HG03066 (cell line): ENCODE measurements around the gene SCN3B.
A peak's percentile ranks its signal among the peaks of the same experiment; 100 is the strongest.

Source experiments
- ATAC-seq: cut with Tn5 transposase; IDR thresholded peaks from one replicate; pipeline ENCODE4 v1.9.1; 2021; ENCODE audit warnings: low read depth; ENCODE audit not compliant: unreplicated experiment

Gene SCN3B

DNA sequence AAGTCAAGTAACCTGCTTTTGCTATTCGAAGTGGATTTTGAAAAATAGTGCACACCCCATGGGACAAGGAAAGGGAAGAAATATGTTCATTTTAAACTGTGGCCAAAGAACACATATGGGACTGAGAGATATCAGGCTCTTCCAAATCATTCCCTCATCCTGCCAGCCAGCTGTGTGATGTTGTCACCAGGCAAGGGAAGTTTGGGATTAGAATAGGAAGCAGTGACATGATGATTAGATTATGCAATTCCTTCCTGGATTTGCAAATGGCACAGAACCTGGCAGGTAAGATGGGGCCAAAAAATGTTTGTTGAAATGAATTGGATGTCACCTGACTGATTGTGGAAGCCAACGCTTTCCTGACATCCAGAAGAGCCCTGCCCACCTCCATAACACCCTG is 4.9 kb upstream of the SCN3B start:
- ATAC-seq: no peak

DNA sequence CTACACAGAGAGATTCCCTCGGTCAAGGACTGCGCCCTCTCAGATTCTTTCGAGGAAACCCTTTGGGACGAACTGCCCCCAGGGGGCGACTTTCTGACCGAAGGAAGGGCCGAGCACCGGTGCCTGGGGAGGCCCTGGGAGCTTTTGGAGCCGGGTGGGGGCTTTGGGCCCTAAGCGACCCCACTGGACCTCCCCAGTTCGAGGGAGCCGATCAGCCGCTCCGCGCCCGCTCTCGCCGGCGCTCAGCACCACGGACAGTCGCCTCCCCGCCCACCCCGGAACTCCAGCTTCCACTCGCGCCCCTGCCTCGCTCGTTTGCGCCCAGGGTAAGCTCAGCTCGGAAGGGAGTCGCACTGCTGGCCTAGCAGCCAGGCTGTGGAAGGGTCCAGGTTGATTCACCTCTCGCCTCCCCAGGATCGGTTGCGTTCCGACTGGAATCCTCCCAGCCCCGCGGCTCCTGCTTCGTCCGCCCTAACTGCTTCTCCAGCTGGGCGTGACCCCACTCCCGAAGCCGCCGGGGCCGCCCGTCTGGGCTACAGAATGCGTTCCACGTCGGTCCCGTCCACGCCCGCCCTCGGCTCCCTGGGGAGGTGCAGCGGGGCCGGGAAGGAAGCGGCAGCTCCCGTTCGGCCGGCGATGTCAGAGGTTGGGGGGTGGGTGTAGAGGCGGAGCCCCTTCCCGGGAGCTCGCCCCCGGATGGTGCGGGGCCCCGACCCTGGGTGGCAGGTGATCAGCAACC is 428 bp downstream of the SCN3B start:
- ATAC-seq: no peak

DNA sequence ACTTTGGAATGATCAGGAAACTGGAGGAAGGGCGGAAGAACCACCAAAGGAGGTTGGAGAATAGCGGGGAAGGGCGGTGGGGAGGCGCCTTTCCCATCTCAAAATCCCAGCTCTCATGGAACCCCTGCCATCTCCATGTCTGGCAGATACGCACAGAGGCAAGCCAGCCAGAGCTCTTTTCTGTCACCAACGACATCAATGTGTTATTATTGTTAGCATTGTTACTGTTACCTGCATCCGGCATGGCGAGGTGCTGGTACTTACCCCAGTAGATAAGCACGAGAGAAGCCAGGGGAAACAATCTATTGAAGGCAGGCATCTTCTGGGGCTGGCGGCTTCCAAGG is 969 bp downstream of the SCN3B start:
- no peak for ATAC-seq

DNA sequence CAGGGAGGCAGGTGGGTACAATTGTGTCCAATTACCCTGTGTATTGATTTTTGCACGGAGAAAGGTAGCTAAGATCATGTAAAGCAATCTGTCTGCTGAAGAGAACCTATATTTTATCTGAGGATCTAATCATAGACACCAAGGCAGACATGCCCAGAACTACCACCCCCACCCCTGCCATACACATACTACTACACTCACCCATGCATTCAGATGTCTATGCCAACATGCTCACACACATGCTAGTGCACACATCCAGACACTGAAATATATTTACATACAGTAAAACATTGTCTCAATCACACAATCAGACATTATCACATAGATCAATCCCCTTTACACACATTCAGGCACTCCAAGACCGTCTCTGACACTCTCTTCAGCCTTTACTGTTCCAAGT is 1.8 kb downstream of the SCN3B start:
- no peak for ATAC-seq

DNA sequence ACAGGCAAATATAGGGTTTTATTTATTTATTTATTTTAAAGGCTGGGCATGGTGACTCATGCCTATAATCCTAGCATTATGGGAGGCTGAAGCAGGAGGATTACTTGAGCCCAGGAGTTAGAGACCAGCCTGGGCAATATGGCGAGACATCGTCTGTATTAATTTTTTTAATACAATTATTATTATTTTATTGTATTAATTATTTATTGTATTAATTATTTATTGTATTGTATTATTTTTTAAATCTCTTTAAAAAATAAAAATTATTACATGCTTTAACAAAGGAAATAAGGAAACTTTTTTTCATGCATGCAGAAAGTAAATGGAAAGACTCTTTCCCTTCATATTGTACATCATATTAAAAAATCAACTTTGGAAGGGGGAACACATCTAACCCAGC is 3.5 kb downstream of the SCN3B start:
- ATAC-seq: no peak

DNA sequence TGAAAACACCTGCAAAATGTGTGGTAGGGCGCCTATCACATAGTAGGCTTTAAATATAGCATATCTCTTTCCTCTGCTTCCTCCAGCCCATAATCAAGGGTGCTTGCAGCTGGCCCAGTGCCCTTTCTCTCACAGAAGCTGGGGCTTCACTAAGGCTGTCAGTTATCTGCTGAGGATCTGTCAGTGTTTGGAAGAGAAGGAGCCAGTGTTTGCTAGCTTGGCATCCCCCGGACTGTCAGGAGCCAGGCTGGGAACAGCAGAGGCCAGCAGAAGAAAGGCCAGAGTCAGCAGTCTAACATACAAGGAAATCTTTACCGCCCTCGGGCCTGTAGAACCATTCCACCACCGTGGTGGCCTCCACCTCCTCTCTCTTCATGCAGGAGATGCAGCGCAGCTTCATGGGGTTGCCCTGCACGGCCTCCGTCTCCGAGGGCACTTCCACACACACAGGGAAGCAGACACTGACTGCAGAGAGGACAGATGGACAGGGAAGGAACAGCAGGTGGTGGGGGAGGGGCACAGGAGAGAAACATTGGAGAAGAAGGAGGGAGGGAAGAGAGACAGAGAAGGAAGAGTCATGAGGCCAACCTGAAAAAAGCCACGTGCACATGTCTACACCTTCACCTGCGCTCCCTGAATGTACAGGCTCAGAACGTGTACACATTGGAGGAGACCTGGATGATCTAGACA is 9.0 kb downstream of the SCN3B start:
- ATAC-seq: no peak

DNA sequence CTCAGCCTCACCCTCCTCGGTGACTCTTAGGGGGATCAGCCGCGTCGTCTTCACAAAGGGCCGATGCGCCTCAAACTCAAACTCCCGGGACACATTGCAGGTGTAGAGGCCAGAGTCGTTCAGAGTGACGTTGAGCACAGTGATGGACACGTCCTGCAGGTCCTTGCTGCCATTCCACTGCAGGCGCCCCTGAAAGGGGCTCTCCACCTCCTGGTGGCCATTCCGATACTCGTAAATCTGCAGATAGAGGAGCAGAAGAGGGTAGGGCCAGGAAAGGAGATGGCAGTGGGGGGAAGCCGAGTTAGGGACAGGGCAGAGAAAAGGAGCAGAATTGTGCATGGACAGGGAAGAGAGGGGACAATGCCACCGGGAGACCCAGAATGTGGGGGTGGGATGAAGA is 12.0 kb downstream of the SCN3B start:
- ATAC-seq: no peak

DNA sequence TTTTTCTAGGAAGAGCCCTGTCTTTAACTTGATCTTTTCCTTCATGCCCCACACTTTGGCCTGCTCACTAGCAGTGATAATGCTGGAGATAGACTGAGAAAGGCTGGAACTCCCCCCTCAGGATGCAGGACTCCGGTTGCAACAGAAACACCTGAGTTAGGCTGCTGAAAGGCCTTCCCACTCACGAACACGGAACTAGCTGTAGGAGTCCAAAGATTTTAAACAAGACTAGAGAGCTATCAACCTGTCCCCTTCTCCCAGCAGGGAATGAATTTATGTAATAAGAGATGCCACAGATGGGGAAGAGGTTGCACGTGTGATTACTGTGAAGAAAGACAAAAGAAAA is 13.0 kb downstream of the SCN3B start:
- no peak for ATAC-seq

DNA sequence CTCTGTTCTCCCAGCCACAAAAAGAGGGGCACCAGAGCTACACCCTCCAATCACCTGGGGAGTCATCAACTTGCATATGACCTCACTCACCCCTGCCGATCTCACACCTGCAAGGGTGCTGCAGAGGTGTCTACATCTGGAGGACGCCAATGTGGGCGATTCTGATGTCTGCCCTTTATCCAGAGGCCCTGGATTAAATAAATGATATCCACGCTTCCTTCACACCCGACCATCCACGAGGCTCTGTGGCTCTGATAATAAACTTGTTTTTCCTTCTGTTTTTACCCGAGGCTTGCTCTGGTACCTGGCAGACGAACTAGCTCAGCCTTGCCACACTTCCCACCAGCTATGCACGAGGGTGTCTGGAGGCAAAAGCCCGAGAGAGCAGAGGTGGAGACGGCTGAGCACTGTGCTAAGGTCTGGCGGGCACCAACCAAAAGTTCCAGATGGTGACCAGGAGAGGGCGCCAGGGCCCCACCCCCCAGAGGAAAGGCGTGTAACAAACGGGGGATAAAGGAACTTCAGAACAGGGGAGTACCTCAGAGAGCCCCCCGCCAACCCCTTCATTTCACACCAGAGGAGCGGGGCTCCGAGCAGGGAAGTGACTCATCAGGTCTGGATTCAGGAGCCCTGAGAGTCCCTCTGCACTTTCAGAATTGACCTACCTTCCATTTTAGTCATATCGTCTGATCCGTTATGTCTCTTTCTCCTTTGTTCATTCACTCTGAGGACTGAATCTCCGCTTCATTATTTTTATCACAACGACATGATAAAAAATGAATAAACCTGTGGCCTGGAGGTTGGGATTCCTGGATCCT is 13.5 kb downstream of the SCN3B start:
- peak; percentile 86 for ATAC-seq

DNA sequence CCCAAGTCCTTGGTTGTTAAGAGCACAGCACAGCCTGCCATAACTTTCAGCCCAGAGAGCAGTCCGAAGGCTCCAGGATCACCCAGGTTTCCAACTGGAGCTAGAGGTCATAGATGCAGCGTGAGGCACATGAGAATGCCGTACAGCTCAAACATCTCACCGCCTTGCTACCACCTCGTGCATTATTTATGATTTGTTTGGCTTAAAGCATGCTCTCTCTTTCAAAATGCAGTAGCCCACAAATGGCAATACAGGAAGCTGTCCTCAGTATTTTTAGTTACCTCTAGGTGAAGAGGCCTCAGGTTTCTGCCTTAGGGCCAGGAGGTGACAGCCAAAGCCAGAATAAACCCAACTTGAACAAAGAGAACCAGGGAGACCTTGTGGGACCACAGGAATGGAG is 14.4 kb downstream of the SCN3B start:
- no peak for ATAC-seq

DNA sequence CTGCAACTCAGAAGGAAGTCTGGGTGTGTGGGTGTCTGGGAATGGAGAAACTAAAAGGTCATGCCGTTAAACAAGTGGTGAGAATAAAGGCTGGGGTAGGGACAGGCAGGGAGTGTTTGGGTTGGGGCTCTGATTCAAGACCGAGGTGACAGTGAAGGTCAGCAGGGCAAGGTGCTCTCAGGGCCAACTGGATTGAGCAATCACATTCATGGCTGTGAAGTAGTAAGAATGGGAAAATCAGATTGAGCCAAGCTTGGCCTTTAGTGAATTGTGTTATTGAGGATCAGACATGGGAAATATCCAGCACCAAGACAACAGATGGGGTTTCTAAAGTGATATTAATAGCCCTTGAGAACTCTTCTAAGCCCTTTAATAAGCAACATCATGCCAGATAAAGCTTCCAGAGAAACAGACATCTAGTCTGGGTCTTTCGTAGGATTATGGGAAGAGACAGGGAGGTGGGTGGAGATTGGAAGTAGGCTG is 24.3 kb downstream of the SCN3B start:
- ATAC-seq: no peak

DNA sequence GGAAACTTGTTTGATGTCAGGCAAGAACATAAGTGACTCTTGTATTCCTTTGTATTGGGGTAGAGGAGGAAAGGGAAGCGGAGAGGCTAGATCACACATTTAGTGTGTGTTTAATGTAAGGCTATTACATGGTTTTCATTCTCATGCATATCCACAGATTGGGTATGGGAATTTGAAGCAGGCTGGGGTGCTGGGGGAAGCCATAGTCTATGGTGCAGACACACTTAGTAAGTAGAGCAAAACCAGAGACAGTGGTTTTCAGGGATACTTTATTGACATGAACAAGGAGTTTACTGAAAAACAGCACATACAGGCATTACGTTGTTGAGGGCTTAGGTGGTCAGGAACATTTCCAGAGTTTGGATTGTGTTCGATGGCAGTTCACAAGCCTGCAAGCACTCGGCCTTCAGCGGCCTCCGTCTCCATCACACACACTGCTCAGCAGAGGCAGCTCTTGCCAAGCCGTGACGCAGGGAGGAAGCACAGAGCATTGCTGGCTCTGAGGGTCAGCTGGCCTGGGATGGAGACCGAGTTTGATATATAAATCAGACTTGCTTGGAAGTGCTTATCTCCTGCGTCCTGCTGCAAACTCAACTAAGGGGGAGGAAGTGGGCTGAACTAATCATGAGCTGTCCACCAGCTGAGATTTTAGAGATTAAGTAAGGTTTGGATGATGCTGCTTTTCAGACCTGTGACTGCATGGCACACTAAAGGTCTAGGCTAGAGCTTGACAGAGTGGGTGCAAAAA is 25.3 kb downstream of the SCN3B start:
- no peak for ATAC-seq

DNA sequence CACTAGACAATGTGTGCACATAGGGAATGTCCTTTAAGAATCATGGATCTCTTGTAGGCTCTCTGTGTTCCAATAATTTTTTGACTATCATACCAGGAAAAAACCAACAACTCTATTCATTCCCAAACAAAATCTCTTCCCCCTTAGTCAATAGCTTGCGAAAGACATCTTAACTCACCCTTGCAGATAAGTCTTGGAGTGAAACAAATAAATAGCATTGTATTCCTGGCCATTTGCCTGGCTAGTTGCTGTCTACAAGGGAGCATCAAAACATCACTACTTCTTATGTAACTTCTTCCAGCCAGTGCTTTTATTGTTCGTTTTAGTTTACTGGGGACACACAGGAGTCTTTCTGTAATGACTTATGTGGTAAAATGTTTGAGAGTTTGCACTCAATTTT is 29.4 kb downstream of the SCN3B start:
- no peak for ATAC-seq

DNA sequence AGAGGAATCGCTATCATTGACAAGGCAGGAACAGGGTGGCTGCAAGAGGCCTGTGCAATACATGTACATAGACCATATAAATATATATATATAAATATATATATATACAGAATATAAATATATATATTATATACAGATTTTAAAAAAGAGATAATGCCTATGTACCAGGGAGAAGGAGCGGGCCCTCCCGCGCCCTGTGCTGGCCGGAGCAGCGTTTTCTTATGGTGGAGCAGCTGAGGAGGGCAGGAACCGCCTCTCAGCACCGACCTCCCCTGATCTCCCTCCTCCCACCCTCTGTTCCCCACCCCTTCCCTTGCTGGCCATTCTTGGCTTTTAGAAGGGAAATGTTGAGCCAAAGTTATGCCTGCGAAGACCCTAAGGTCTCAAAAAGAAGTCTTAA is 31.8 kb downstream of the SCN3B start:
- ATAC-seq: no peak

DNA sequence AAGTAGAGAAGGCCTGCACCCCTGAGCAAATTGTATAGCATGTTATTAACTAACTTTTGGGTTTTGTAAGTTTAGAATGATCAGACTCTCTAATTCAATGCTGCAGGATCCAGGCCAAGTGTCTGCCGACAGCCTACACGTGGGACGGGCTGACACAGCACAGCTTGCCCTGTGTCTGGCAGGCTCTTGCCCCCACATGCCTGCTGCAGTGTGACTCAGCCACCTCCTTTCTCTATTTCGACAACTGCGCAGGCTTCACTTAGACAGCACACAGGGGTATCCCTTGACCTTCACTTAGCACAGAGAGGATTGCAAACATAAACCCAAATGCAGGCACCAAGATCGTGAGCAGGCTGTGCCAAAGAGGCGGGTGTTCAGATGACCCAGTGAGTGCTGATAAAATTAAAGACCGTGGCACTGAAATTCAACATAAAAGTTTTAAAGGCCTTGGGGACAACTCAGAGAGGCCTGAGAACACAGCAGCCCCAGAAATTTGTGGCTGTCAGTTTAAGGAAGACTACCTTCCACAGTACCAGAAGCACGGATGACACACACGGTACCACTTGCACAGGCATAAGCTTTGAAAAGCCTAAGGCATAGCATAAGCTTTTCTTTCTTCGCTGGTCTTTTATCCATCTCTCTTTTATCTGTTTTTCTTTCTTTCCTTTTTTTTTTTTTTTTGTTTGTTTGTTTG is 37.8 kb downstream of the SCN3B start:
- no peak for ATAC-seq

DNA sequence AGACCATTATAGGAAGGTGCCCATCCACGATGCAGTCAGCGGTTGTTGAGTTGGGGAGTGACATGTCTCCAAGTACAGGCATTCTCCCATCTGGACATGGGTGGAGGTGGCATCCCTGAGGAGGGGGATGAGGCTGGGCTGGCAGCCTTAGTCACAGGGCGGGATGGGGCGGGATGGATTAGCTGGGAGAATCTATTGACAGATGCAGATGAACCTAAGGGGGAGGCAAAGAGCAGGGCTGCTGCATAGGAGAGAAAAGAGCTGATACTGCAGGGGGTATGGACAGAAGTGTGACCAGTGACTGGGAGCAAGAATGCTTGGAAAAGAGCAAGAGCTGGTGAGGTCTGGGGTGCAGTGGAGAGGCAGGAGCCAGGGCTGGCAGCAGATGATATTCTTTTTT is 42.7 kb downstream of the SCN3B start:
- ATAC-seq: no peak

DNA sequence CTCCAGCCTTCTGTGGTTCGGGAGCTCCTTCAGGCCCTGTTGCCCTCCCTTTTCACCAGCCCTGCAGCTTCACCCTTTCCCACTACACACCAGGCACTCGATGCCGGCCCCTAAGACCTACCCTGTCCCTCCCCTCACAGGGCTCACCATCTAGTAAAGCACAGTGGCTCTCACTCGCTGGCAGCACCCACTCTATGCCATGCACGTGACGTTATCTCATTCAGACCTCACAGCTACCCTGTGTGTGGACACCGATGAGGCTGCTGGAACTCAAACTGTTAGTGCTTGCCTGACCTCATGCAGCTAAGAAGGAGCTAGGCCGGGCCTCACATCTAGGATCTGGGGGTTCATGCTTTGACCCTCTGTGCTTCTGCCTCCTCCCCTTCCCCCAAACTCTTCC is 45.5 kb downstream of the SCN3B start:
- ATAC-seq: no peak

DNA sequence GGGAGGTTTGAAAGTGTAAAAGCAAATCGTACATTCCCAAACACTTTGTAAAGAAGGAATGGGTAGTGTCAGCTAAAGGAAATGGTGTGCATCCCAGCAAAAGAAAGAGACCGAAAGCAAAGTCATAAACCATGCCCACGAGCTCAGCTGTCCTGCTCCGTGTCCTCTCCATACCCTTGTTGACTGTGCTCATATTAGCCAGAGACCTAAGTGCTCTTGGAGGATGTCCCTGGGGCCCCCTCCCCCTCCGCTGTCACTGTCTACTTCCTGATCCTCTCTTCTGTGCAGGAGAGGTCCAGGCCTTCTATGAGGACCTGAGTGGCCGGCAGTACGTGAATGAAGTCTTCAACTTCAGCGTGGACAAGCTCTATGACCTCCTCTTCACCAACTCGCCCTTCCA is 46.1 kb downstream of the SCN3B start:
- no peak for ATAC-seq

DNA sequence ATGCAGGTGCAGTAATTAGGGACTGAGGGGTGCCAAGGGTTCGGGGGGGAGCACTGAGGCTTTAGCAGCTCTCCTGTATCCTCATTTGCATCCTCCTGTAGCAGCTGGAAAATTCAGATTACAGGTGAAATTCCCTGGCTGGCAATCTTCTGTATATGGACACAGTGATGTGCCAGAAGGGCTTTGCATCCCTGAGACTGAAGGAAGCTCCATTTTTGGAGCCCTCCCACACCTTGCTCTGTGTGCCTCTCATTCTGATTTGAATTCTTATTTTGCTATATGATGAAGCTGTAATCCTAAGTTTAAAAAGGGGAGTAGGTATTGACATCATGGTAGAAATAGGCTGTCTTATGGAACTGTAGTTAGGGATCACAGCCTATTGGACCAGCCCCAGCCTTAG is 46.6 kb downstream of the SCN3B start:
- ATAC-seq: no peak

DNA sequence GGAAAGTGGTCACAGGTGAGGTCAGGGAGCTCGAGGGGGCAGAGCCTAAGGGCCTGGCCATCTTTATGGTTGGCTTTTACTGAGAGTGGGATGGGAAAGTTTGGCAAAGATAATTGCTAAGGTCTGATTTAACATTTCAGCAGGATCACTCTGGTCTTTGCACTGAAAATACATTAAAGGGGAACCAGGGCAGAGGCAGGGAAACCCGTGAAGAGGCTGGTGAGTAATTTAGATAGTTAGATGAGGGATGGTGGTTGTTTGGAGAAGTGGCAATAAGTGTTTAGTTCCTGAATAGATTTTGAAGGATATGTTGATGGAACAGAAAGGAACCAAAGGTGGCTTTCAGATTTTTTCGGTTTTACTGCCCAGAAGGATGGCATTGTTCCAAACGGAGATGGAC is 50.8 kb downstream of the SCN3B start:
- ATAC-seq: no peak
